Measurements from ENCODE around the gene MLF1.
"Not testable (repeated sequence)": the region's sequence is repeated elsewhere in the genome, so short reads cannot be mapped to it uniquely, and the experiment has no call there.

Gene MLF1, protein sequence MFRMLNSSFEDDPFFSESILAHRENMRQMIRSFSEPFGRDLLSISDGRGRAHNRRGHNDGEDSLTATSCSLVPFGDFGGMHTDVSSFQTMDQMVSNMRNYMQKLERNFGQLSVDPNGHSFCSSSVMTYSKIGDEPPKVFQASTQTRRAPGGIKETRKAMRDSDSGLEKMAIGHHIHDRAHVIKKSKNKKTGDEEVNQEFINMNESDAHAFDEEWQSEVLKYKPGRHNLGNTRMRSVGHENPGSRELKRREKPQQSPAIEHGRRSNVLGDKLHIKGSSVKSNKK

DNA sequence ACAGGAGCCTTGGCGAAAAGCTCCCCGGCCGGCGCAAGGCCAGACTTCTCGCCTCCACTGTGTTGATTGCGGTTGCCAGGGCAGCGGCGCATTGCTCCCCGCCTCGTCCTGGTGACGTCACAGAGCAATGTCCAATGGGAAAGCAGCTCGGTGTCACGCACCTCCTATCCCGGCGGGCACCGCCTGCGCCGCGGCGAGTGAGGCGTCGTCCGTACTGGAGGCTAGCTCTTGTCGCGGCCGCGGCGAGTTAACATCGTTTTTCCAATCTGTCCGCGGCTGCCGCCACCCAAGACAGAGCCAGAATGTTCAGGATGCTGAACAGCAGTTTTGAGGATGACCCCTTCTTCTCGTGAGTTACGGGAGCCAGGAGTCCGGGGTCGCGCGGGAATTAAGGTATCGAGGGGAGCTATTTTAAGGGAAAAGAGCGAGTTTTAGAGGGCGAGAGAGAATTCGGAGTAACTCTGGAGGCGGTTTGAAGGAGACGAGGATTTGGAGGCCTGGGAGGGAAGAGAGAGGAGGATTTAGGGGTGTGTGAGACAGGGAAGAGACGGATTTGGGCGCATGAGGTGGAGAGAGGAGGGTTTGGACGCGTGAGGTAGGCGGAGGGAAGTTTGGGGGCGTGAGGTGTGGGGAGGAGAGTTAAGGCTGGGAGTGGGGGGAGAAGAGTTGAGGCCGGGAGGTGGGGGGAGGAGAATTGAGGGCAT is at the start of gene MLF1:
TSS of gene MLF1 (plus strand) at position 196 of the 704 bp plus-strand sequence. CDS start at position 303, 107 bp downstream.
- peaks cover 10% of the 10 kb centered on the region for H3K4me1 Mint-ChIP-seq (ENCODE audit: low read depth)
- peak within 1 kb of the TSS; percentile 53 for H3K27ac Mint-ChIP-seq
- no peaks in the 10 kb centered on the region for H3K36me3 Mint-ChIP-seq (ENCODE audit: low read depth)
- peak within 1 kb of the TSS; percentile 83 for H3K4me3 Mint-ChIP-seq
- H3K9me3 Mint-ChIP-seq, result no peaks in the 10 kb centered on the region
- H3K27me3 Mint-ChIP-seq (ENCODE audit: low read depth), result peaks cover 24% of the 10 kb centered on the region

GRCh38 chr3:158522221-158523136 is 48.5 kb upstream of the MLF1 start:
- H3K36me3 Mint-ChIP-seq (ENCODE audit: low read depth), result no peaks in the 10 kb centered on the region
- no peaks in the 10 kb centered on the region for H3K9me3 Mint-ChIP-seq
- H3K27ac Mint-ChIP-seq, result no peak overlapping the region
- no peaks in the 10 kb centered on the region for H3K27me3 Mint-ChIP-seq (ENCODE audit: low read depth)
- H3K4me1 Mint-ChIP-seq (ENCODE audit: low read depth), result no peaks in the 10 kb centered on the region
- no peak overlapping the region for H3K4me3 Mint-ChIP-seq

- Mint-ChIP-seq H3K27ac (no peak overlapping the region), H3K36me3 (ENCODE audit: low read depth) (no peaks in the 10 kb centered on the region), H3K9me3 (no peaks in the 10 kb centered on the region), H3K27me3 (ENCODE audit: low read depth) (no peaks in the 10 kb centered on the region), H3K4me1 (ENCODE audit: low read depth) (no peaks in the 10 kb centered on the region), H3K4me3 (no peak overlapping the region)
Observed at GRCh38 chr3:158528076-158528674, 42.8 kb upstream of the MLF1 start.

- no peaks in the 10 kb centered on the region for H3K36me3 Mint-ChIP-seq (ENCODE audit: low read depth)
- no peaks in the 10 kb centered on the region for H3K4me1 Mint-ChIP-seq (ENCODE audit: low read depth)
- no peaks in the 10 kb centered on the region for H3K9me3 Mint-ChIP-seq
- H3K27ac Mint-ChIP-seq, result no peak overlapping the region
- no peaks in the 10 kb centered on the region for H3K27me3 Mint-ChIP-seq (ENCODE audit: low read depth)
- no peak overlapping the region for H3K4me3 Mint-ChIP-seq
Observed at GRCh38 chr3:158531334-158531733, 39.7 kb upstream of the MLF1 start.

- Mint-ChIP-seq H3K9me3 (no peaks in the 10 kb centered on the region), H3K27me3 (ENCODE audit: low read depth) (no peaks in the 10 kb centered on the region)
Observed at GRCh38 chr3:158532099-158532734, 38.8 kb upstream of the MLF1 start.

DNA sequence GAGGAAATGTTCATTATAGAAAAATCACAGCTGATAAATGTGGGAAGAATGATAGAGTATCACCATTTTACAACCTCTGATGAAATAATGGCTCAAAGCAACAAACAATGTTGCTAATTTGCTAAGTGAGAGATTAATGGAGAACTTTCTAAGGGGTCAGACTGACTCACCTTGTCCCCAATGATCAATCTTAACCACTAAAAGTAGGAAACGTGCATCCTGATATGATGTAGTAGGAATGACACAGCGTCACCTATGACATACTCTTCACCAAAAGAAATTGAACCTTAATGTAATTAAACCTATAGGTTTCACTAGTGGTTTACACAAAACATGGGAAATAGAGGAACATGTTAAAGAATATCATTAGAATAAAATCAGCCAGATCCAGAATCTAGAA is 35.1 kb upstream of the MLF1 start:
- no peaks in the 10 kb centered on the region for H3K9me3 Mint-ChIP-seq
- H3K36me3 Mint-ChIP-seq (ENCODE audit: low read depth), result no peaks in the 10 kb centered on the region
- no peak overlapping the region for H3K27ac Mint-ChIP-seq
- no peak overlapping the region for H3K4me3 Mint-ChIP-seq
- no peaks in the 10 kb centered on the region for H3K27me3 Mint-ChIP-seq (ENCODE audit: low read depth)
- H3K4me1 Mint-ChIP-seq (ENCODE audit: low read depth), result no peaks in the 10 kb centered on the region

More at GRCh38 chr3:158532099-158532734, 38.8 kb upstream of the MLF1 start:
- H3K36me3 Mint-ChIP-seq (ENCODE audit: low read depth), result no peaks in the 10 kb centered on the region
- H3K4me3 Mint-ChIP-seq, result no peak overlapping the region
- H3K4me1 Mint-ChIP-seq (ENCODE audit: low read depth), result no peaks in the 10 kb centered on the region
- H3K27ac Mint-ChIP-seq, result no peak overlapping the region

- Mint-ChIP-seq H3K9me3 (no peaks in the 10 kb centered on the region), H3K4me1 (ENCODE audit: low read depth) (no peaks in the 10 kb centered on the region), H3K27ac (no peak overlapping the region), H3K27me3 (ENCODE audit: low read depth) (no peaks in the 10 kb centered on the region), H3K36me3 (ENCODE audit: low read depth) (no peaks in the 10 kb centered on the region), H3K4me3 (no peak overlapping the region)
Observed at GRCh38 chr3:158539414-158540014, 31.5 kb upstream of the MLF1 start.

DNA sequence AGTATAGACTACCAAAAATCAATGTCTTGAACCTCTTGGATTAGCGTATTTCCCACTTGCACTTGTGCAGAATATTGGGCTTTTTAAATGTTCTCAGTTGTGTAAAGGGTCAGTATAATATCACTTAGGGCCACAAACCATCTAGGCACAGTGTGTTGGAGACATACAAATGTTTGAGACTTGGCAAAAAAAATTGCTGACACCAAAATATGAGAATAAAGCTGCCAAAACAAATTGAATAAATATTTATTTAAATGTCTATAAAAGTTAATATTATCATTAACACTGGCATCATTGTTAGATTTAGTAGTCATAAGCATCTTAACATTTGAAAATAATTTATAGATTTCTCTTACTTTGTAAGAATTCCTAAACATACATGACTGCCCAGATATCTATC is 30.9 kb upstream of the MLF1 start:
- Mint-ChIP-seq H3K4me3 (no peak overlapping the region), H3K36me3 (ENCODE audit: low read depth) (no peaks in the 10 kb centered on the region), H3K27ac (no peak overlapping the region), H3K4me1 (ENCODE audit: low read depth) (no peaks in the 10 kb centered on the region), H3K9me3 (no peaks in the 10 kb centered on the region), H3K27me3 (ENCODE audit: low read depth) (no peaks in the 10 kb centered on the region)

- no peak overlapping the region for H3K27ac Mint-ChIP-seq
- H3K4me3 Mint-ChIP-seq, result no peak overlapping the region
- no peaks in the 10 kb centered on the region for H3K27me3 Mint-ChIP-seq (ENCODE audit: low read depth)
- no peaks in the 10 kb centered on the region for H3K36me3 Mint-ChIP-seq (ENCODE audit: low read depth)
- no peaks in the 10 kb centered on the region for H3K4me1 Mint-ChIP-seq (ENCODE audit: low read depth)
- H3K9me3 Mint-ChIP-seq, result peaks cover 3% of the 10 kb centered on the region
Observed at GRCh38 chr3:158548691-158549090, 22.3 kb upstream of the MLF1 start.

- not testable (repeated sequence) for H3K9me3 Mint-ChIP-seq; H3K27me3 Mint-ChIP-seq (ENCODE audit: low read depth); H3K27ac Mint-ChIP-seq; H3K4me3 Mint-ChIP-seq; H3K36me3 Mint-ChIP-seq (ENCODE audit: low read depth); H3K4me1 Mint-ChIP-seq (ENCODE audit: low read depth)
Observed at GRCh38 chr3:158549938-158550337, 21.1 kb upstream of the MLF1 start.

GRCh38 chr3:158552124-158552523 is 18.9 kb upstream of the MLF1 start:
- H3K27ac Mint-ChIP-seq, result no peak overlapping the region
- H3K27me3 Mint-ChIP-seq (ENCODE audit: low read depth), result no peaks in the 10 kb centered on the region
- peaks cover 3% of the 10 kb centered on the region for H3K9me3 Mint-ChIP-seq
- H3K4me1 Mint-ChIP-seq (ENCODE audit: low read depth), result no peaks in the 10 kb centered on the region
- H3K36me3 Mint-ChIP-seq (ENCODE audit: low read depth), result no peaks in the 10 kb centered on the region
- H3K4me3 Mint-ChIP-seq, result no peak overlapping the region

DNA sequence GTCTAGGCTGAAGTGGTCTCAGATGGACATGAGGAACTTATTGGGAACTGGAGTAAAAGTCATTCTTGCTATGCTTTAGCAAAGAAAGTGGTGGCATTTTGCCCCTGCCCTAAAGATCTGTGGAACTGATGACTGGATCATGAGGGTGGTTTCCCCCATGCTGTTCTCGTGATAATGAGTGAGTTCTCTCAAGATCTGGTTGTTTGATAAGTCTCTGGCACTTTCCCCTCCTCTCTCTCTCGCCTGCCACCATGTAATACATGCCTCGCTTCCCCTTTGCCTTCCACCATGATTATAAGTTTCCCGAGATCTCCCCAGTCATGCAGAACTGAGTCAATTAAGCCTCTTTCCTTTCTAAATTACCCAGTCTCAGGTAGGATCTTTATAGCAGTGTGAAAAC is 11.5 kb upstream of the MLF1 start:
- H3K36me3 Mint-ChIP-seq (ENCODE audit: low read depth), result no peaks in the 10 kb centered on the region
- no peaks in the 10 kb centered on the region for H3K27me3 Mint-ChIP-seq (ENCODE audit: low read depth)
- H3K4me3 Mint-ChIP-seq, result no peak overlapping the region
- H3K27ac Mint-ChIP-seq, result no peak overlapping the region
- H3K4me1 Mint-ChIP-seq (ENCODE audit: low read depth), result no peaks in the 10 kb centered on the region
- no peaks in the 10 kb centered on the region for H3K9me3 Mint-ChIP-seq

- Mint-ChIP-seq H3K27ac (no peak overlapping the region), H3K4me1 (ENCODE audit: low read depth) (no peaks in the 10 kb centered on the region), H3K4me3 (no peak overlapping the region), H3K9me3 (peaks cover 4% of the 10 kb centered on the region), H3K36me3 (ENCODE audit: low read depth) (no peaks in the 10 kb centered on the region), H3K27me3 (ENCODE audit: low read depth) (no peaks in the 10 kb centered on the region)
Observed at GRCh38 chr3:158560979-158561378, 10.0 kb upstream of the MLF1 start.

DNA sequence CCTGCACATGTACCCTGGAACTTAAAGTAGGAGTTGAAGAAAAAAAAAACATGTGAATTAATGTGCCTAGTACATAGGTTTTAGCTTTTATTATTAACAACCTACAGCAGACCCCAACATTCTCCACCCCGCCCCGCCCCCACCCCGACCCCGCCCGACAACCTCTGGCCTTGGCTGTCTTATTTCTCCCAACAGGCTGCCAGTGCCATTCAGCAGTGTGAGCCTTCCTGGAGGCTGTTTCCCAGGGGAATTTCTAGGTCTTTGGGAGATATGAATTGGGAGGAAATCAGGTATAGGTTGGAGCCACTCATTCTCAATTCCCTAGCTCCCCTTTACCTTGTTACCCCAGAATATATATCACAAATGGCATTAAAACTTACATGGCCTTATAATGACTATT is 8.3 kb upstream of the MLF1 start:
- Mint-ChIP-seq H3K4me3 (no peak overlapping the region), H3K9me3 (peaks cover 4% of the 10 kb centered on the region), H3K4me1 (ENCODE audit: low read depth) (no peaks in the 10 kb centered on the region), H3K27ac (no peak overlapping the region), H3K36me3 (ENCODE audit: low read depth) (no peaks in the 10 kb centered on the region), H3K27me3 (ENCODE audit: low read depth) (no peaks in the 10 kb centered on the region)

Data from T-helper 1 cell treated with Interleukin-12 subunit alpha and Interleukin-12 subunit beta and Interleukin-4 antibody, amounts not matched to agents 30 μg/mL and 1 μg/mL, for 36 hours (primary cell).